ENCODE results near the gene CFB.
"Not testable (repeated sequence)": the region's sequence is repeated elsewhere in the genome, so short reads cannot be mapped to it uniquely, and the experiment has no call there.

CFB gene

GRCh38 chr6:31945507-31946369 lies at the start of gene CFB:
CFB (plus strand) TSS chr6:31946095; CDS start chr6:31946222, 127 bp downstream.
- no peak for DNase-seq

DNA sequence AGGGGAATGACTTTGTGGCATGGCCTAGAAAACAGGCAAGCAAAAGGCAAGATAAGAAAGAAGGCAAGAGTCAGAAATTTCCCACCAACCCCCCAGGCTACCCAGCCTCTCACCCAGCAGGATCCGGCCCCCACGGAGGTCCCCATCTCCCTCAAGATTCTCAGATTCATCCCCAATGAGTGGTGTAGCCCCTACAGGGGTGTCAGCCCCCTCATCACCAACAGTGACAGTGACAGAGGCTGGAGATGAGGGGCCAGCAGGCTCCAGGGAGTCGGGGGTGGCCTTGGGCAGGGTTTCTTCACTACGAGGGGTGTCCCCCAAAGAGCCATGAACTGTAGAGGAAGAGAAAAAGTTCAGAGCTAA lies 49.4 kb upstream of the CFB start:
- DNase-seq = no peak

DNA sequence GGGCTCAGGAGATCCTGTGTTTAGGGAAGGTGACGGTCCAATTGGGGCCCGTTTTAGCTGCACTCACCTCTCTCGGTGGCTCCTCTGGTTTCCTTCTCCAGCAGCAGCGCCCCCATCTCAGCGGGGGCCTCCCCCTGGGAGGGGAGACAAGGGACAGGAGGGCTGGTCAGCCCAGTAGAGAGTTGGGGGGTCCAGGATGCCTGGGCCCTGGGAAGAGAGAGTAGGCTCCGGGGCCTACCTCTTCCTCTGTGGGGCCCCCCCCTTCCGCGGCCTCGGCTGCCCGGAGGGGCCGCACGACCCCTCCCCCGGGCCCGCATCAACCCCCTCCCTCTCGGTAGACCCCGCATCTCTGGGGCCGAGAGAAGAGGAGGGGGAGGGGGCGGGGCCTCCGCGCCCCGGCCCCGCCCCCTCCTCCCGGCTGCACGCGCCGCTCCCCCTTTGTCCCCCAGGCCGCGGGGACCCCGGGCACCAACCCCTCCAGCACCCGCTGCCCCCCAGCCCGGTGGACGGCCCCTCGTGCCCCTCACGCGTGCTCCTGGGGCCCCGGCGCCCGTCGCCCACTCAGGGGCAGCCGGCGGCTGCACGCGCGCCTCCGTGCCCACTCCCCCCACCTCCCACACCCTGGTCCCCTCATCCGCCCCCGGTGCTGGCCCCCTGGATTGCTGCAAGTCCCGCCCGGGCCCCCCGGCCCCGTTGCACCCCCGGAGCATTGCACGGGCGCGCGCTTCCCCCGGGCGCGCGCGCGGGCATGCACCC lies 48.9 kb upstream of the CFB start:
- no peak for DNase-seq

DNA sequence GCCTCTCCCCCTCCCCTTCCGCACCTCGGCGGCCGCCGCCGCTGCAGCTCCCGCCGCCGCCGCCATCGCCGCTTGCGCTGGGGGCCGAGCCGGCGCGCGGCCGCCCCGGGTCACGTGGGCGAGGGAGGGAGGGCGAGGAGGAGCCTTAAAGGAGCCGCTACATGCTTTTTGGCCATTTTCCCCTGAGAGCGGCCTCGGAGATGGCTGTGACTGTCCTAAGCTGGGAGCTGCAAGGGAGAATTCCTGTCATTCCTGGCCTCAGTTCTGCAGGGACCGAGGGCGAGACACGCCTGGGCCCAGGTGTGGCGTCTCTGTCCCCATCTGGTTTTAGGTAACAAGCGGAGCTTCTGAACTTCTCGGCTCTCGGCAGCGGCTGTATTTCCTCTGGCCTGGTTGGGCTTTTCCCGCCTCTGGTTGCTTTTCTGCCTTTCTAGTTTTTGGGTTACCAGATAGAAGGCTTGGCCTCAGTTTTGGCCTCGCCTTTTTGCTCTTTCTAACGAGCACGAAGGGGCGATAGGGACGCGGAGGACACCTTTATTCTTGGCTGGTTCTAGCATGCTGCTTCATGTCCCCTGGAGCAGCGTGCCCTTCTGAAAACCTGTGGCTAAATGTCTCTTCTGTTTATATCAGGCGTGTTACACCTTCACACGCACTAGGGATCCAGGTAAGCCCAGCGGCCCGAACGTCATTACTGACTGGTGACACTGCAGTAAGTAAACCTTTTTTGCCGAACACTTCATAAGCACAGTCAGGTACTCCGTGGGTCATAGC lies 48.1 kb upstream of the CFB start, which contains the start of gene EHMT2:
Gene EHMT2 (minus strand): TSS at position 87 of the 771 bp plus-strand sequence. CDS start 21 bp downstream, at position 66.
- DNase-seq = peak; percentile 78 to 80

GRCh38 chr6:31898383-31899011 lies 47.4 kb upstream of the CFB start:
- peak; percentile 28 to 31 for DNase-seq

DNA sequence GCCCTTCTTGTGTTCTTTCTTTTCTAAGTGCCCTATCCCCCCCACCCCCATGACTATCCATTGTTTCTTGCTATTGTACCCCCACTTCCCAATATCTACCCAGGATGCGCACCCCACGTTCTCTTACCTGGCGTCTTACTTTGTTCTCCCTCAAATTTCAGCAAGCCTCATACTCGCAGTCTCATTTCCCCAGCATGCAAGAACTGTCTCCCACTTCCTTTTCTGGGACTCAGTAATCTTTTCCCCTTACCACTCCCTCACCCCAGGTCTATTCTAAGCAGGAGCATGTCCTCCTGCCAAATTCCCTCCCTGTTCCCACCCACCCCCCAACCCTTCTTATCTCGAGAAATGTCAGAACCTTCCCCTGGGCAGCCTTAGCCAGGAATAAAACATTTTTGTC lies 46.7 kb upstream of the CFB start:
- DNase-seq = no peak

- no peak for DNase-seq
These were observed 45.8 kb upstream of the CFB start for GRCh38 chr6:31899882-31900722.

GRCh38 chr6:31900917-31901414 lies 44.9 kb upstream of the CFB start:
- DNase-seq = no peak

GRCh38 chr6:31901415-31901952 lies 44.4 kb upstream of the CFB start:
- peak; percentile 71 to 79 for DNase-seq

- peak; percentile 75 to 83 for DNase-seq
These were observed 43.8 kb upstream of the CFB start, which contains the start of gene ZBTB12 for GRCh38 chr6:31901953-31902643. ZBTB12 (minus strand) TSS chr6:31902086; CDS start chr6:31901305, 781 bp downstream.

- DNase-seq = no peak
These were observed 41.9 kb upstream of the CFB start for GRCh38 chr6:31903957-31904356.

DNA sequence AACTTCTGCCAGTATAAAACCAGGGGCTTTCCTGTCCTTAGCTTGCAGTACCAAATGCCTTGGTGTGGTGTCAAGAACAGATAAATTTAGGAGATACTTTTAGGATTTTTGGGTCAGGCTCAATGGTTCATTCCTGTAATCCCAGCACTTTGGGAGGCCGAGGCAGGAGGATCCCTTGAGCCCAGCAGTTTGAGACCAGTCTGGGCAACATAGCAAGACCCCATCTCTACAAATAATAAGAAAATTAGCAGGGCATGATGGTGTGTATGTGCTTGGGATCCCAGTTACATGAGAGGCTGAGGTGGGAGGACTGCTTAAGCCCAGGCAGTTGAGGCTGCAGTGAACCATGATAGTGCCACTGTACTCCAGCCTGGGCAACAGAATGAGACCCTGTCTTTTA lies 40.9 kb upstream of the CFB start:
- DNase-seq = no peak

DNA sequence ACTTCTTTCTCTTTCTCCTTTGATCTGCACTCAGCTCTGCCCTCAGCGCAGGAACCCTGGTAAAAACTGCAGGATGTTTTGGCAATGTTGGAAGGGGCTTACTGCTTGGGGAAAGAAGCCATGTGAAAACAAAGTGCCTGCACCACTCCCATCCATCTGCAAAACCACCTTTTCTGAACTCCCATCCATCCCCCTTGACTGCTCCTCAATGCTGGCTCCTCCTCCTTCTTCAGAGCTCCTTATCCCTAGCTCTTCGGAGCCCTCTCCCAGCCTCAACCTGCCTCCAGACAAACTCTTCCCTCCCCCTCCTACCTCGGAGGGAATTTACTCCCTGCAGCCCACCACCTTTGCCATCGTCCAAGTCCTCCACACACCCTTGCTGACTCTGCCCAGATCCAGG lies 39.8 kb upstream of the CFB start:
- DNase-seq = no peak

GRCh38 chr6:31906727-31907126 lies 39.2 kb upstream of the CFB start:
- not testable (repeated sequence) for DNase-seq

DNA sequence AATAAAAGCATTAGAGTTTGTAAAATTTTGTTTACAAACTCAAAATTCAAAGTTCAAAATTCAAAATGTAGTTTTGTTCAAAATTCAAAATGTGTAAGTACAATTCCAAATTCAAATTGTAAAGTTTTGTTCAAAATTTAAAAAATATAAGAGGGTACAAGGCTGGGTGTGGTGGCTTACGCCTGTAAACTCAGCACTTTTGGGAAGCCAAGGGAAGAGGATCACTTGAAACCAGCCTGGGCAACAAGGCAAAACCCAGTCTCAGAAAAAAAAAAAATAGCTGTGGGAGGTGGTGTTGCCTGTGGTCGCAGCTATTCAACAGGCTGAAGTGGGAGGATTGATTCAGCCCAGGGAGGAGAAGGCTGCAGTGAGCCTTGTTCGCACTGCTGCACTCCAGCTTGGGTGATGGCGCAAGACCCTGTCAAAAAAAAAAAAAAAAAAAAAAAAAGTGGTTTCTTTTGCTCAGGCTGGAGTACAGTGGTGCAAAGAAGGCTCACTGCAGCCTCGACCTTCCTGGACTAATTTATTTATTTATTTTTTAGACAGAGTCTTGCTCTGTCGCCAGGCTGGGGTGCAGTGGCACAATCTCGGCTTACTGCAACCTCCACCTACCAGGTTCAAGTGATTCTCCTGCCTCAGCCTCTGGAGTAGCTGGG lies 38.6 kb upstream of the CFB start:
- DNase-seq = no peak

- DNase-seq = not testable (repeated sequence)
These were observed 37.6 kb upstream of the CFB start for GRCh38 chr6:31908255-31908654.

GRCh38 chr6:31908791-31909190 lies 37.1 kb upstream of the CFB start:
- DNase-seq = no peak

- DNase-seq = not testable (repeated sequence)
These were observed 36.6 kb upstream of the CFB start for GRCh38 chr6:31909298-31909697.

GRCh38 chr6:31911826-31912585 lies 33.9 kb upstream of the CFB start:
- DNase-seq = no peak
